Measurements from ENCODE around the gene PLPPR3. TPM values are rescaled to one million over a fixed set of nuclear protein-coding genes. Genes with fewer than 3 reads are reported as not detected.

The PLPPR3 gene
- total and polyA plus RNA-seq, 2 donors (not counting 1 experiment from before 2014, with no cell fraction given), result 0.19 to 2.5 TPM

DNA sequence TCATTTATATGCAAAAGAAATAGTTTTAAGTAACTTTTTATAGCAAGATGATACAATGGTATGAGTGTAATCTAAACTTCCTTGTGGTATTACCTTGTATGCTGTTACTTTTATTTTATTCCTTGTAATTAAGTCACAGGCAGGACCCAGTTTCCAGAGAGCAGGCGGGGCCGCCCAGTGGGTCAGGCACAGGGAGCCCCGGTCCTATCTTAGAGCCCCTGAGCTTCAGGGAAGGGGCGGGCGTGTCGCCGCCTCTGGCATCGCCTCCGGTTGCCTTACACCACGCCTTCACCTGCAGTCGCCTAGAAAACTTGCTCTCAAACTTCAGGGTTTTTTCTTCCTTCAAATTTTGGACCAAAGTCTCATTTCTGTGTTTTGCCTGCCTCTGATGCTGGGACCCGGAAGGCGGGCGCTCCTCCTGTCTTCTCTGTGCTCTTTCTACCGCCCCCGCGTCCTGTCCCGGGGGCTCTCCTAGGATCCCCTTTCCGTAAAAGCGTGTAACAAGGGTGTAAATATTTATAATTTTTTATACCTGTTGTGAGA is 10.2 kb downstream of the PLPPR3 start:
- Histone ChIP-seq H3K4me1 (ENCODE audit: control insufficient read depth, extremely low read depth, insufficient read depth, low read length) (no peaks in the 10 kb centered on the region), H3K9ac (ENCODE audit: insufficient read depth, low read length) (no peak overlapping the region), H3K27ac (ENCODE audit: insufficient read depth, low read length) (no peak overlapping the region), H3K4me3 (replicated peaks in 1 of 4; ENCODE audit: control extremely low read depth in 1 of 4, insufficient read depth in 1 of 4, low read depth in 3 of 4, low read length in 4 of 4) (no peak overlapping the region), H2AFZ (ENCODE audit: low read length) (no peak overlapping the region), H3K79me2 (ENCODE audit: control insufficient read depth, insufficient read depth, low read length) (peaks cover 29% of the 10 kb centered on the region), H3K27me3 (ENCODE audit: control insufficient read depth, insufficient read depth, low read length) (no peaks in the 10 kb centered on the region), H3K4me2 (ENCODE audit: extremely low read depth, insufficient read depth, low read length) (no peak overlapping the region), H4K20me1 (ENCODE audit: control insufficient read depth, extremely low read depth, insufficient read depth, low read length) (no peaks in the 10 kb centered on the region), H3K36me3 (ENCODE audit: control insufficient read depth, insufficient read depth, low read length) (peaks cover 44% of the 10 kb centered on the region), H3K9me3 (ENCODE audit: control insufficient read depth, insufficient read depth, low read depth, low read length) (no peaks in the 10 kb centered on the region)
- TF ChIP-seq, protein P1, sequence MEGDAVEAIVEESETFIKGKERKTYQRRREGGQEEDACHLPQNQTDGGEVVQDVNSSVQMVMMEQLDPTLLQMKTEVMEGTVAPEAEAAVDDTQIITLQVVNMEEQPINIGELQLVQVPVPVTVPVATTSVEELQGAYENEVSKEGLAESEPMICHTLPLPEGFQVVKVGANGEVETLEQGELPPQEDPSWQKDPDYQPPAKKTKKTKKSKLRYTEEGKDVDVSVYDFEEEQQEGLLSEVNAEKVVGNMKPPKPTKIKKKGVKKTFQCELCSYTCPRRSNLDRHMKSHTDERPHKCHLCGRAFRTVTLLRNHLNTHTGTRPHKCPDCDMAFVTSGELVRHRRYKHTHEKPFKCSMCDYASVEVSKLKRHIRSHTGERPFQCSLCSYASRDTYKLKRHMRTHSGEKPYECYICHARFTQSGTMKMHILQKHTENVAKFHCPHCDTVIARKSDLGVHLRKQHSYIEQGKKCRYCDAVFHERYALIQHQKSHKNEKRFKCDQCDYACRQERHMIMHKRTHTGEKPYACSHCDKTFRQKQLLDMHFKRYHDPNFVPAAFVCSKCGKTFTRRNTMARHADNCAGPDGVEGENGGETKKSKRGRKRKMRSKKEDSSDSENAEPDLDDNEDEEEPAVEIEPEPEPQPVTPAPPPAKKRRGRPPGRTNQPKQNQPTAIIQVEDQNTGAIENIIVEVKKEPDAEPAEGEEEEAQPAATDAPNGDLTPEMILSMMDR (conservative IDR thresholded peaks at IDR 0.05 in 1 of 2, IDR thresholded peaks at IDR 0.05 in 1 of 2; ENCODE audit: low read depth in 1 of 2, low read length in 2 of 2), result no peak
- TF ChIP-seq EZH2 (IDR thresholded peaks at IDR 0.05; ENCODE audit: low read length, missing control alignments), result no peak
- DNase-seq (ENCODE audit: low read depth in 2 of 2), result no peak

DNA sequence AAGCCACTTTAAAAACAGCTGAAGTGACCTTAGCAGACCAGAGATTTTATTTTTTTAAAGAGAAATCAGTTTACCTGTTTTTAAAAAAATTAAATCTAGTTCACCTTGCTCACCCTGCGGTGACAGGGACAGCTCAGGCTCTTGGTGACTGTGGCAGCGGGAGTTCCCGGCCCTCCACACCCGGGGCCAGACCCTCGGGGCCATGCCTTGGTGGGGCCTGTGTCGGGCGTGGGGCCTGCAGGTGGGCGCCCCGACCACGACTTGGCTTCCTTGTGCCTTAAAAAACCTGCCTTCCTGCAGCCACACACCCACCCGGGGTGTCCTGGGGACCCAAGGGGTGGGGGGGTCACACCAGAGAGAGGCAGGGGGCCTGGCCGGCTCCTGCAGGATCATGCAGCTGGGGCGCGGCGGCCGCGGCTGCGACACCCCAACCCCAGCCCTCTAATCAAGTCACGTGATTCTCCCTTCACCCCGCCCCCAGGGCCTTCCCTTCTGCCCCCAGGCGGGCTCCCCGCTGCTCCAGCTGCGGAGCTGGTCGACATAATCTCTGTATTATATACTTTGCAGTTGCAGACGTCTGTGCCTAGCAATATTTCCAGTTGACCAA is 10.8 kb downstream of the PLPPR3 start:
- Histone ChIP-seq H3K9ac (ENCODE audit: insufficient read depth, low read length) (no peak overlapping the region), H3K27ac (ENCODE audit: insufficient read depth, low read length) (no peak overlapping the region), H3K9me3 (ENCODE audit: control insufficient read depth, insufficient read depth, low read depth, low read length) (no peaks in the 10 kb centered on the region), H3K36me3 (ENCODE audit: control insufficient read depth, insufficient read depth, low read length) (peaks cover 49% of the 10 kb centered on the region), H3K4me2 (ENCODE audit: extremely low read depth, insufficient read depth, low read length) (no peak overlapping the region), H4K20me1 (ENCODE audit: control insufficient read depth, extremely low read depth, insufficient read depth, low read length) (no peaks in the 10 kb centered on the region), H3K4me1 (ENCODE audit: control insufficient read depth, extremely low read depth, insufficient read depth, low read length) (no peaks in the 10 kb centered on the region), H3K27me3 (ENCODE audit: control insufficient read depth, insufficient read depth, low read length) (no peaks in the 10 kb centered on the region), H3K79me2 (ENCODE audit: control insufficient read depth, insufficient read depth, low read length) (peaks cover 34% of the 10 kb centered on the region), H3K4me3 (replicated peaks in 1 of 4; ENCODE audit: control extremely low read depth in 1 of 4, insufficient read depth in 1 of 4, low read depth in 3 of 4, low read length in 4 of 4) (no peak overlapping the region), H2AFZ (ENCODE audit: low read length) (no peak overlapping the region)
- TF ChIP-seq, protein P1 (conservative IDR thresholded peaks at IDR 0.05 in 1 of 2, IDR thresholded peaks at IDR 0.05 in 1 of 2; ENCODE audit: low read depth in 1 of 2, low read length in 2 of 2), result no peak
- no peak for TF ChIP-seq EZH2 (IDR thresholded peaks at IDR 0.05; ENCODE audit: low read length, missing control alignments)
- no peak for DNase-seq (ENCODE audit: low read depth in 2 of 2)

DNA sequence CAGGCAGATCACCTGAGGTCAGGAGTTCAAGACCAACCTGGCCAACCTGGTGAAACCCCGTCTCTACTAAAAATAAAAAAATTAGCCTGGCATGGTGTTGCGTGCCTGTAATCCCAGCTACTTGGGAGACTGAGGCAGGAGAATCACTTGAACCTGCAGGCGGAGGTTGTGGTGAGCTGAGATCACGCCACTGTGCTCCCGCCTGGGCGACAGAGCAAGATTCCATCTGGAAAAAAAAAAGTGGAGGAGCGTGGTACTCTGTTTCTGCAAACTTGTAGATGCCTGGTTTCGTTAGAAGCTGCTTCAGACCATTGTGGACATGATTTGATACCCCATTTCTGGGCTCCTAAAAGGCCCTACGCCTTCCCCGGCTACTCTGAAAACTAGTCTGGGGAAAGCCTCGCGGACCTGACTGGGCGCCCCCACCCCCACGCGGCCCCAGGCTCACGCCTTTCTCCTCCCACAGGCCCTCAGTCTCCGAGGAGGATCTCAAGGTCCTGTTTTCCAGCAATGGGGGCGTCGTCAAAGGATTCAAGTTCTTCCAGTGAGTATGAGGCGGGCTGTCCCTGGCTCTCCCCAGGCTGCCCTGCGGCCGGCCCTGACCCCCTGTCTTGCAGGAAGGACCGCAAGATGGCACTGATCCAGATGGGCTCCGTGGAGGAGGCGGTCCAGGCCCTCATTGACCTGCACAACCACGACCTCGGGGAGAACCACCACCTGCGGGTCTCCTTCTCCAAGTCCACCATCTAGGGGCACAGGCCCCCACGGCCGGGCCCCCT is 11.5 kb downstream of the PLPPR3 start:
- Histone ChIP-seq H3K4me2 (ENCODE audit: extremely low read depth, insufficient read depth, low read length) (no peak overlapping the region), H3K4me3 (replicated peaks in 1 of 4; ENCODE audit: control extremely low read depth in 1 of 4, insufficient read depth in 1 of 4, low read depth in 3 of 4, low read length in 4 of 4) (no peak overlapping the region), H2AFZ (ENCODE audit: low read length) (no peak overlapping the region), H3K27ac (ENCODE audit: insufficient read depth, low read length) (no peak overlapping the region), H3K79me2 (ENCODE audit: control insufficient read depth, insufficient read depth, low read length) (peaks cover 42% of the 10 kb centered on the region), H3K4me1 (ENCODE audit: control insufficient read depth, extremely low read depth, insufficient read depth, low read length) (no peaks in the 10 kb centered on the region), H3K9me3 (ENCODE audit: control insufficient read depth, insufficient read depth, low read depth, low read length) (no peaks in the 10 kb centered on the region), H3K9ac (ENCODE audit: insufficient read depth, low read length) (no peak overlapping the region), H3K27me3 (ENCODE audit: control insufficient read depth, insufficient read depth, low read length) (no peaks in the 10 kb centered on the region), H4K20me1 (ENCODE audit: control insufficient read depth, extremely low read depth, insufficient read depth, low read length) (no peaks in the 10 kb centered on the region), H3K36me3 (ENCODE audit: control insufficient read depth, insufficient read depth, low read length) (peaks cover 52% of the 10 kb centered on the region)
- DNase-seq (ENCODE audit: low read depth in 2 of 2), result no peak
- TF ChIP-seq EZH2 (IDR thresholded peaks at IDR 0.05; ENCODE audit: low read length, missing control alignments), result no peak
- TF ChIP-seq, protein P1 (conservative IDR thresholded peaks at IDR 0.05 in 1 of 2, IDR thresholded peaks at IDR 0.05 in 1 of 2; ENCODE audit: low read depth in 1 of 2, low read length in 2 of 2), result no peak
